ENCODE data around the gene CTNNA3. TPM values are rescaled to one million over a fixed set of nuclear protein-coding genes. Genes with fewer than 3 reads are reported as not detected.

CTNNA3 gene
- total and polyA plus RNA-seq, 2 donors (not counting 3 experiments of a cell fraction or from before 2014, with no cell fraction given), result not detected

DNA sequence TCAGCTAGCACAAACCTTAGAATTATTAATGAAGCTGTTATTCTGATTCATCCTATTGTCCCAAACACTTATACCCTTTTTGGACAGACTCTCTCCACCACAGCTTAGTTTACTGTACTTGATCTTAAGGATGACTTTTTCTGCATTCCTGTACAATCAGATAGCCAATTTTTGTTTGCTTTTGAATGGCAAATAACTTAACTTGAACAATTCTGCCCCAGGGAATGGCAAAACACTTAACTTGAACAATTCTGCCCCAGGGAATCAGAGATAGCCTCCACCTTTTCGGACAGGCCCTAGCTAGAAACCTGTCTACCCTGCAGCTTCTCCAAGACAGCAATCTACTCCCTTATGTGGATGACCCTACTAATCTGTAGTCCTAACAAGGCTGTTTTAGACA is 1438.2 kb downstream of the CTNNA3 start:
- BruUV-seq (replicated peaks), result no TSS peak
- no peak overlapping the region for H2AFZ ChIP-seq (ENCODE audit: low read depth, low read length)
- no peak overlapping the region for H3K9ac ChIP-seq (replicated peaks; ENCODE audit: extremely low read depth, insufficient read depth, low read length)
- H3K79me2 ChIP-seq (ENCODE audit: control insufficient read depth, insufficient read depth, low read length), result no peaks in the 10 kb centered on the region
- intact Hi-C loops (cut with micrococcal nuclease) (no loop called here), dilution Hi-C loops (cut with MboI; ENCODE audit: extremely low pct_ligation_motif_present, low sequenced_read_pairs) (no loop called here)
- H3K9me1 ChIP-seq (replicated peaks; ENCODE audit: control insufficient read depth, extremely low read depth, insufficient read depth, low read length), result no peaks in the 10 kb centered on the region
- no peak for DNase-seq (ENCODE audit: low read depth, low spot score)
- H4K20me1 ChIP-seq (replicated peaks; ENCODE audit: control insufficient read depth, extremely low read depth, insufficient read depth, low read length), result no peaks in the 10 kb centered on the region
- H3K4me2 ChIP-seq (ENCODE audit: insufficient read depth, low read length), result no peak overlapping the region
- no peak for FAIRE-seq
- H3K9me3 ChIP-seq (replicated peaks; ENCODE audit: control insufficient read depth, insufficient read depth, low read length), result no peaks in the 10 kb centered on the region
- ChIA-PET POLR2A (no interaction called here), CTCF (no interaction called here)
- H3K27ac ChIP-seq (ENCODE audit: insufficient read depth, low read depth, low read length), result no peak overlapping the region
- no peak overlapping the region for H3K4me3 ChIP-seq (replicated peaks in 1 of 3; ENCODE audit: insufficient read depth in 1 of 3, low read depth in 1 of 3, low read length in 3 of 3)
- TF ChIP-seq, protein P1, sequence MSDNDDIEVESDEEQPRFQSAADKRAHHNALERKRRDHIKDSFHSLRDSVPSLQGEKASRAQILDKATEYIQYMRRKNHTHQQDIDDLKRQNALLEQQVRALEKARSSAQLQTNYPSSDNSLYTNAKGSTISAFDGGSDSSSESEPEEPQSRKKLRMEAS (IDR thresholded peaks at IDR 0.05; ENCODE audit: insufficient read depth, insufficient read length), result no peak
- TF ChIP-seq GATA2 (IDR thresholded peaks at IDR 0.05; ENCODE audit: insufficient read depth, insufficient read length, low read depth, low read length) (no peak), EZH2 (IDR thresholded peaks at IDR 0.05; ENCODE audit: borderline replicate concordance, low read depth, low read length, severe bottlenecking) (no peak), MYC (IDR thresholded peaks at IDR 0.05; ENCODE audit: low read depth, low read length) (no peak), POLR2A (IDR thresholded peaks at IDR 0.05; ENCODE audit: low read depth, low read length) (no peak)
- H3K27me3 ChIP-seq (ENCODE audit: control insufficient read depth in 2 of 2, insufficient read depth in 2 of 2, low read length in 2 of 2), result no peaks in the 10 kb centered on the region
- H3K36me3 ChIP-seq (ENCODE audit: control insufficient read depth in 2 of 2, extremely low read depth in 1 of 2, insufficient read depth in 2 of 2, low read length in 2 of 2), result no peaks in the 10 kb centered on the region
- H3K4me1 ChIP-seq (ENCODE audit: control insufficient read depth, extremely low read depth, insufficient read depth, low read length), result no peaks in the 10 kb centered on the region

DNA sequence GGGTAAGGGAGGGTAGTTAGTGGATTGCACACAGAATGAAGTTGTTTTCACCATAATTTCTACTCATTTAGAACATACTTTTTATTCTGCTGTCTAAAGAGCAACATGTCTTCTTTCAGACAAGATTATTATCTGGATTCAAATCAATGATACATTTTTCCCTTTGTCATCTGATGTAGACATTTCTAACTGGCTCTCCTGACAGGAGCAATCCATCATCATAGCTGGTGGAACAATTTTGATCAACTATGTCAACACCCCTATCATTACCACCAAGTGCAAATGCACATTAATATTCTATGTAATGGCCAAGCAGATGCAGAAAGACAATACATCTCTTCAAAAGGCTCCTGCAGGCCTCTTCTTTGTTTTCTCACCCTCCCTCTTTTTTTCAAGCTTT is 1443.0 kb downstream of the CTNNA3 start:
- TF ChIP-seq EZH2 (IDR thresholded peaks at IDR 0.05; ENCODE audit: borderline replicate concordance, low read depth, low read length, severe bottlenecking) (no peak), POLR2A (IDR thresholded peaks at IDR 0.05; ENCODE audit: low read depth, low read length) (no peak), FOS (IDR thresholded peaks at IDR 0.05; ENCODE audit: borderline replicate concordance, insufficient read depth, low read length) (no peak), JUN (IDR thresholded peaks at IDR 0.05; ENCODE audit: borderline replicate concordance, insufficient read depth, insufficient read length, low read depth) (no peak), POLR2AphosphoS5 (IDR thresholded peaks at IDR 0.05; ENCODE audit: insufficient read depth, low read depth, low read length) (no peak), MYC (IDR thresholded peaks at IDR 0.05; ENCODE audit: low read depth, low read length) (no peak), GATA2 (IDR thresholded peaks at IDR 0.05; ENCODE audit: insufficient read depth, insufficient read length, low read depth, low read length) (no peak)
- TF ChIP-seq, protein P2, sequence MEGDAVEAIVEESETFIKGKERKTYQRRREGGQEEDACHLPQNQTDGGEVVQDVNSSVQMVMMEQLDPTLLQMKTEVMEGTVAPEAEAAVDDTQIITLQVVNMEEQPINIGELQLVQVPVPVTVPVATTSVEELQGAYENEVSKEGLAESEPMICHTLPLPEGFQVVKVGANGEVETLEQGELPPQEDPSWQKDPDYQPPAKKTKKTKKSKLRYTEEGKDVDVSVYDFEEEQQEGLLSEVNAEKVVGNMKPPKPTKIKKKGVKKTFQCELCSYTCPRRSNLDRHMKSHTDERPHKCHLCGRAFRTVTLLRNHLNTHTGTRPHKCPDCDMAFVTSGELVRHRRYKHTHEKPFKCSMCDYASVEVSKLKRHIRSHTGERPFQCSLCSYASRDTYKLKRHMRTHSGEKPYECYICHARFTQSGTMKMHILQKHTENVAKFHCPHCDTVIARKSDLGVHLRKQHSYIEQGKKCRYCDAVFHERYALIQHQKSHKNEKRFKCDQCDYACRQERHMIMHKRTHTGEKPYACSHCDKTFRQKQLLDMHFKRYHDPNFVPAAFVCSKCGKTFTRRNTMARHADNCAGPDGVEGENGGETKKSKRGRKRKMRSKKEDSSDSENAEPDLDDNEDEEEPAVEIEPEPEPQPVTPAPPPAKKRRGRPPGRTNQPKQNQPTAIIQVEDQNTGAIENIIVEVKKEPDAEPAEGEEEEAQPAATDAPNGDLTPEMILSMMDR (IDR thresholded peaks at IDR 0.05; ENCODE audit: extremely low read depth in 1 of 2, insufficient read depth in 1 of 2, low read depth in 1 of 2, low read length in 2 of 2), result no peak
- TF ChIP-seq, protein P1 (IDR thresholded peaks at IDR 0.05; ENCODE audit: insufficient read depth, insufficient read length), result no peak
- Histone ChIP-seq H2AFZ (ENCODE audit: low read depth, low read length) (no peak overlapping the region), H3K36me3 (ENCODE audit: control insufficient read depth in 2 of 2, extremely low read depth in 1 of 2, insufficient read depth in 2 of 2, low read length in 2 of 2) (no peaks in the 10 kb centered on the region), H4K20me1 (replicated peaks; ENCODE audit: control insufficient read depth, extremely low read depth, insufficient read depth, low read length) (no peaks in the 10 kb centered on the region), H3K4me2 (ENCODE audit: insufficient read depth, low read length) (no peak overlapping the region), H3K4me3 (replicated peaks in 1 of 3; ENCODE audit: insufficient read depth in 1 of 3, low read depth in 1 of 3, low read length in 3 of 3) (no peak overlapping the region), H3K4me1 (ENCODE audit: control insufficient read depth, extremely low read depth, insufficient read depth, low read length) (no peaks in the 10 kb centered on the region), H3K9me1 (replicated peaks; ENCODE audit: control insufficient read depth, extremely low read depth, insufficient read depth, low read length) (no peaks in the 10 kb centered on the region), H3K27me3 (ENCODE audit: control insufficient read depth in 2 of 2, insufficient read depth in 2 of 2, low read length in 2 of 2) (no peaks in the 10 kb centered on the region), H3K9ac (replicated peaks; ENCODE audit: extremely low read depth, insufficient read depth, low read length) (no peak overlapping the region), H3K79me2 (ENCODE audit: control insufficient read depth, insufficient read depth, low read length) (no peaks in the 10 kb centered on the region), H3K9me3 (replicated peaks; ENCODE audit: control insufficient read depth, insufficient read depth, low read length) (no peaks in the 10 kb centered on the region), H3K27ac (ENCODE audit: insufficient read depth, low read depth, low read length) (no peak overlapping the region)
- DNase-seq (ENCODE audit: low read depth, low spot score) (no peak), FAIRE-seq (no peak)
- no TSS peak for BruUV-seq (replicated peaks)
- ChIA-PET POLR2A (no interaction called here), CTCF (no interaction called here)
- intact Hi-C loops (cut with micrococcal nuclease), result no loop called here
- dilution Hi-C loops (cut with MboI; ENCODE audit: extremely low pct_ligation_motif_present, low sequenced_read_pairs), result no loop called here
